GM10847 (cell line): Measurements from ENCODE around the gene PC.

ENCODE experiments used
- POLR2A ChIP-seq: IDR thresholded peaks from 2 replicates; pipeline ENCODE4 v1.6.1; 2011; ENCODE audit not compliant: insufficient read length; ENCODE audit errors: extremely low read depth

PC gene

GRCh38 chr11:66886671-66887221, 71.4 kb downstream of the PC start:
- TF ChIP-seq POLR2A: no peak

- TF ChIP-seq POLR2A: no peak
These were observed 72.2 kb downstream of the PC start for GRCh38 chr11:66885950-66886440.

DNA sequence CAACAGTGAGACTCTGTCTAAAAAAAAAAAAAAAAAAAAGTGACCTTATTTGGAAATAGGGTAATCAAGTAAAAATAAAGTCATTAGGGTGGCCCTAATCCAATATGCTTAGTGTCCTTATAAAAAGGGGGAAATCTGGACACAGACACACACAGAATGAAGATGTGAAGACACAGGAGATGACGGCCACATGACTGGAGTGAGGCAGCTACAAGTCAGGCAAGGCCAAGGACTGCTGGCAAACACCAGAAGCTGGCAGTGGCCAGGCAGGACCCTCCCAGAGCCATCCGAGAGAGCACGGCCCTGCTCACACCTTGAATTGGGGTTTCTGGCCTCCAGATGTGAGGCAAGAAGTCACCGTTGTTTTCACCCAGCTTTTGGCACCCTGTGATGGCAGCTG, 72.7 kb downstream of the PC start:
- TF ChIP-seq POLR2A: no peak

DNA sequence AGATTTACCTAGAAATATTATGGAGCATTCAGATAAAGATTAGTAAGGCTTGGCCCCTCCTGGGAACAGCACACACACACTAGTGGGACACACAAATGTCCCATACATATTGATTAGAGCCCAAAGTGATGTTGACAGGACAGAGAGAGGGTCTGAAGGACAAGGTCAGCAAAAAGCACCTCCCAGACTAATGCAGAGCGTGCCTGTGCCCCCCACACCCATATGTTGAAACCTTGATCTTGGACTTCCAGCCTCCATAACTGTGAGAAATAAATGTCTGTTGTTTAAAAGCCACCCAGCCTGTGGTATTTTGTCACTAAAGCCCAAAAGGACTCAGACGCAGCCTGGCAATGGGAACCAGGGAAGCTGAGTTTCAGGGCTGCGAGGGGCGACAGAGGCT, 73.7 kb downstream of the PC start:
- no peak for TF ChIP-seq POLR2A

DNA sequence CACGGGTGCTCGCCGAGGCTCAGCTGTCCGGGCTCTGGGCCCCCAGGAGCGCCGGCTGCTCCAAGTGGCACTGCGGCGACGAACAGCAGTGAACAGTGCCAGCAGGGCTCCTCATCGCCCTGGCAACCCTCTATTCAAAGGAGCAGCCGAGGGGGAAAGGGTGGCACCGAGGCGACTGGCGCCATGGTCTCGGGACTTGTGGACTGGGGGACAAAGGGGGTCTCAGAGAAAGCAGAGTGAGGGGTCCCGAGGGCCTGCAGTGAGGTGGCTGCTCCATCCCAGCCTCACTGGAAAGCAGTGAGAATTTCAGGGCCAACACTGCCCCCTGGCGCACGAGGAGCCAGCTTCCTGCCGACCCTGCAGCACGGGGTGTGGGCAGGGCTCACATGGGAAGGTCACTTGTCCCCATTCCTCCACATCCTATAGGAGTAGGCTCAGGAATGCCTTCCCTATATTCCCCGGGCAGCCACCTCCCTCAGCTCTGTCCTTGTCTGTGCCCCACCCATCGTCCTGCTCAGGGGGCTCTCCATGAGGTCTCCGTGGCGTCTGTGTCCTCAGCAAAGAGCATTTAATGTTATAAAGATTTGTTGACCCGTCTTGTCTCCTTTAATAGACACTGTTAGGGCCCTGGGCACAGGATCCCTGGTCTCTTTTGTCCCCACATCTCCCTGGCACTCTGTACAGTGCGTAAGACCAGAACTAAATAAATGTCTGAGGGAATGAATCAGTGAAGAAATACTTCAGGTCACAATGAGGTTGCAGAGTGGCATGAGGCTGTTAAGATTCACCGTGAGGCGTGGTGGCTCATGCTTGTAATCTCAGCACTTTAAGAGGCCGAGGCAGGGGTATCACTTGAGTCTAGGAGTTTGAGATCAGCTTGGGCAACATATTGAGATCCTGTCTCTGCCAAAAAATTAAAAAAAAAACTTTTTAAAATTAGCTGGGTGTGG, 74.9 kb downstream of the PC start:
- no peak for TF ChIP-seq POLR2A

DNA sequence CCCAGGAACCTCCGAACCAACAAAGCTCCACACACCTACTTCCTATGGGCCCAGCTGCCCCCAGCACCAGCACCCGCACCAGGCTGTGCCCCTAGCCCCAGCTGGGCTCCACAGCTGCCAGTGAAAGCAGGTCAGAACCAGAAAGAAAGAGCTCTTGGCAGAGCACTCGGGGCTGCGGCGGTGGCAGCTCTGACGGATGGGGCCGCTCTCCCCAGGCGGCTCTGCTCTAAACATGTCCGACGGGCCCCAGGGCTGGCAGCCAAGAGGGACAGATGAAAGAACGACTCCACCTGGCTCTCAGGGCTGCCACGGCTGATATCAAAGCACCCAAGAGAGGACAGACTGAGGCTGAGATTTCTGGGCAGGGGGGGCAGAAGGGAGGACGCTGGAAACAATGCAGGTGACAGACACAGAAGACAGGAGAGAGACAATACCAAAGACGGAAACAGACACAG, 75.6 kb downstream of the PC start:
- TF ChIP-seq POLR2A: no peak

DNA sequence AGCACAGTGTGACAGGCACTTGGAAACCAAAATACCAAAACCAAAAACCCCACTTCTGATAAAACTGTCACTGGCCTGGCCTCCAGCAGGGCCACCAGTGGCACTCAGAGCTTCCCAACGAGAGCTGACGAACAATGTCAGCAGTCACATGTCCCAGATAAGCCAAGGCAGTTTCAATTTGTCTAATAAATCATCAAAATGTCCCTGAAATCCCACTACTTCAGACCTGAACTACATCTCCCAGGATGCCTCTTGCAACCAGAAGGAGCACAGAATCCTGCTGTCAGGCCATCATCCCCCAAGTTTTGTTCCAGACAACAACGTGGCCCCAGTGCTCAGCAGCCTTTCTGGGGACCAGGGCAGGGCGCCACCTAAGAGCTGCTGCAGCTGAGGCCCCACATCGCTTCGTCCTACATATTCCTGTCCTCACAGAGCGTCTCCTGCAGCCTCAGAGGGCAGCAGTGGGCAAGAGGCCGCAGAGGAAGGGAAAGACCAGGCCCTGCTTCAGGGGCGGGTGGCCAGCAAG, 76.2 kb downstream of the PC start:
- no peak for TF ChIP-seq POLR2A

- no peak for TF ChIP-seq POLR2A
These were observed 76.7 kb downstream of the PC start for GRCh38 chr11:66881451-66881835.

GRCh38 chr11:66880496-66881450, 77.4 kb downstream of the PC start:
- no peak for TF ChIP-seq POLR2A

DNA sequence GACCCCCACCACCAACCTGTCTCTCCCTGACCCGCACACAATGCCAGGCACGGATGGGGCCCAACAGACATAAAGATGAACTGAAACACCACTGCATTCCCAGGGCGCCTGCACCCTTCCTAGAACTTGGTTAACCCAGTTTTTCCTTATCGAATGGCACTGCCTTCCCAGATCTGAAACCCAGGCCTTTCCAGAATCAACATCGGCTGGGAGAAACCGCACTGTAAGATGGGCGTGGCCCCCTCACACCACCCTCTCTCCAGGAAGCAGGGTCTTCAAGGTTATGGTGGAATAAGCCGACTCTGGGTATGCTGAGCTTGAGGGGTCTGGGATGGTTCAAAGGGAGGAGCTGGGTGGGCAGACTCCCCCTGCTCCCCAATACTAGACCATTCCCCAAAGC, 78.2 kb downstream of the PC start:
- TF ChIP-seq POLR2A: no peak

DNA sequence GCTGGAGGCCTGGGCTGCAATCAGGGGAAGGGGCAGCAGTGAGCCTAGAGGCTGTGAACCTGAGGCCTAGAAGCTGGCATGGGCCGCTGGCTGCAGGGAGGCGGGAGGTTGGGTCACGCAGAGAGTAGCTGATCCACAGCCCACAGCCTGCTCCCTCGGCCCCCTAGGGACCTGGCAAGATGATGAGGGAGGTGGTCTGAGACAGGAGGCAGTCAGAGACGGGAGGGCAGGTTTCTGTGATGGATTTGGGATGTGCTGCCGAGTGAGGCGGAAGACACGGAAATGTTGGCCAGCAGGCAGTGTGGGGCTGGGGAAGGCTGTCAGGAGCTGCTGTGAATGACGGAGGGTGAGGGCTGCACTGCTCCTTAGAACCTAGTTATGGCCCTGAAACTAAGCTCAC, 78.6 kb downstream of the PC start:
- TF ChIP-seq POLR2A: no peak

- no peak for TF ChIP-seq POLR2A
These were observed 79.2 kb downstream of the PC start for GRCh38 chr11:66879000-66879399.

- no peak for TF ChIP-seq POLR2A
These were observed 79.7 kb downstream of the PC start for GRCh38 chr11:66878474-66878873.

DNA sequence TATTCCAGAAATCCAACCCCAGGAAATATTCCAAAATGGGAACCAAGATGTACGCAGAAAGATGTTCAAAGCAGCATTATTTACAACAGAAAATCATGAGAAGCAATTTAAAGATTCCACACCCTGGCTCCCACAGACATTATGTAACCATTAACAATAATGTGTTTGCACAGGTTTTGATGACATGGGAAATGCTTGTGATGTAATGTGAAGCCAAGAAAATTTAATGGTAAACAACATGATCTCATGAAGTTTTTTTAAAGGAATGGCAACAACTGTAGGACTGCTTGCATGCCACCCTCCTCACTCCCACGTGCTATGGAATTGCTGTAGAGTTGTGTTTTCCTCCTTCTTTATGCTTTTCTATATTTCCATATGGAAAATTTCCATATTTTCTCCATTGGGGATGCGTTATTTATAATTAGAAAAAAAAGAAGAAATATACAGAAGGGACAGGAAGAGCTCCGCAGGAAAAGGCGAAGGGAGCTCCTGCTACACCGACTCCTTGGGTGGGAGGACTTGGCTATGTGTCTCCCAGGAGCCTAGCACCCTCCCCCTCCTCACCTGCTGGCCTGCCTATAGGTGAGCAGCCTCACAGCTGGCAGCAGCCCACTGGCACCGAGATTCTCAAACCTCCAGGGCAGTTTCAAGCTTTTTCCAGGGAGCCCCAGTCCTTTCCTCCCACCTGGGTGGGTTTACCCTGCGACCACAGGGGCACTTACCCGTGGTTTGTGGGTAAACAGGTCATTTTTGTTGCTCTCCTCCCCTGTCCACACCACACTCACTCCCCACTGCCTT, 80.4 kb downstream of the PC start:
- TF ChIP-seq POLR2A: no peak
